GM21529 (cell line): Measurements from ENCODE around the gene LORICRIN.

Experiments used
- ATAC-seq: cut with Tn5 transposase; IDR thresholded peaks from one replicate; pipeline ENCODE4 v1.9.1; 2021; ENCODE audit not compliant: unreplicated experiment

Gene LORICRIN

DNA sequence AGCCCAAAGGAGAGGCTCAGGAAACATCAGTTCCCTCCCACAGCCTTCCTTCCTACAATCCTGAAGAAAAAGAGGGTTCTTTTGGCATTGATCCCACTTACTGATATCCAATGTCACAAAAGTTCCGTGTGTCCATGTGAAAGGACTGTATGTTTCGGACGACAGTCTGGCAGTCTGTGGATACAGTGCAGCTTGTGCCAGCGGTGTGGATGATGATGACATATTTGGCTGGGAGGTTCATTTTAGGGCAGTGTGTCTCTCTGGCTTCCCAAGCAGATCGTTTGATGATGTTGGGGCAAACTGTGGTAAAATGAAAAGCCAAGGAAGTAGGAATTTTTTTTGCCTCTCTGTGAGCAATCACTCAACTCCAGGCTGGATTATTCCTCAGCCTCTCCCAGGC, 42.8 kb downstream of the LORICRIN start:
- no peak for ATAC-seq

DNA sequence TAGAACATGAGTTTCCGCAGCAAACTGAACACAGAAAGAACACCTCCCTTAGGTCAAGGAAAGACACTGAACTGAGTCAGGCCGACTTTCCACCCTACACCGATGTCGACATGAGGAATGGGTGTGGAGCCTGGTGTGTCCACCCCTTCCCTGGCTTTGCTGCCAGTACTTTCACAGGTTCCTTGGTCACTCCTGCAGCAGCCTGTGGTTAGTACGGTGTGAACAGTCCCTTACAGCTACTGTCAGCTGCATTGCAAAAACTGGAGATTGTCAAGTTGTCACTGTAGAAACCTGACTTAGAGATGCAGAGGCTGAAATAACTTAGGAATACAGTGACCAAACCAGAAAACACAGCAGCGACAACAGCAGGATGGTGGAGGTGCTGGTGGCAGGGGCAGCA, 46.2 kb downstream of the LORICRIN start:
- no peak for ATAC-seq

GRCh38 chr1:153306303-153307220, 47.1 kb downstream of the LORICRIN start:
- no peak for ATAC-seq

GRCh38 chr1:153307221-153307600, 47.7 kb downstream of the LORICRIN start:
- ATAC-seq = no peak

GRCh38 chr1:153308540-153308939, 49.1 kb downstream of the LORICRIN start:
- no peak for ATAC-seq

- no peak for ATAC-seq
These were observed 50.0 kb downstream of the LORICRIN start for GRCh38 chr1:153309441-153309840.

GRCh38 chr1:153310526-153310925, 51.0 kb downstream of the LORICRIN start:
- ATAC-seq = no peak
